22Rv1 (cell line): ENCODE data around the gene BCL2L13.

Source experiments
- ZFX ChIP-seq: fragments of 450-650 bp; IDR thresholded peaks from 2 replicates; pipeline ENCODE4 v1.6.1; 2017; ENCODE audit warnings: antibody characterized with exemption, borderline replicate concordance
- TF ChIP-seq, protein P1 (sequence below): fragments of 450-650 bp; IDR thresholded peaks from 2 replicates; pipeline ENCODE4 v1.5.1; 2017; ENCODE audit warnings: mild to moderate bottlenecking

DNA sequence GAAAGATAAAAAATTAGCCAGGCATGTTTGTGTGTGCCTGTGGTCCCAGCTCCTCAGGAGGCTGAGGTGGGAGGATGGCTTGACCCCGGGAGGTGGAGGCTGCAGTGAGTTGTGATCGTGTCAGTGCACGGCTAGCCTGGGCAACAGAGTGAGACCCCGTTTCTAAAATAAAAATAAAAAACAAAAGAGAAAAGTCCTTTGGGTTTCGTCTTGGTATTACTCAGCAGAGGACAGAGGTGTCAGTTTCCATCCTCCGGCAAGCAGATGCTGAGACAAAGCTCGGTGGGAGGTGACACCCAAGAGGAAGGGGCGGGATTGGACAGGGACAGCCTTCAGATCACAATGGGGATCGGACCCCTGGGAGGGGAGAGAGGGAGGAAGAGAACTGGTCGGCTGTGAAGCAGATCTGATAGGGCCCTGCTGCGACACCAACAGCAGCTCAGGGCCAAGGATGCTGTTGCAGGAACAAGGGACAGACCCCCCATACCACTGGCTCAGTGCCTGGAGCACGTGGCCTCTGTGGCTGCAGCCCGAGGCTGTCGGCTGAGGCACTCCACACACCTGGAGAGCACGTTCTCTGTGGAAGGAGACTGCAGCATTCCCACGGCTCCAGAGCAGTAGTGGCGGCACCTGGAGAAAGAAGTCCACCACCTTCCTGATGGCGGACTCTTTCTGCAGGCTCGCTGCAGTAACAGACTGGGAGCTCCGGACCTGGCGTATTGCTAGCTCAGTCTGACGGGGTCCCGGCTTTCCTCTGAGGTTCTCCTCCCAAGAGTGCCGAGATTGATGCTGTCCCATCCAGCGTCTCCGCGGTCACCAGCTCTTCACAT is 140.9 kb downstream of the BCL2L13 start:
- TF ChIP-seq, protein P1, sequence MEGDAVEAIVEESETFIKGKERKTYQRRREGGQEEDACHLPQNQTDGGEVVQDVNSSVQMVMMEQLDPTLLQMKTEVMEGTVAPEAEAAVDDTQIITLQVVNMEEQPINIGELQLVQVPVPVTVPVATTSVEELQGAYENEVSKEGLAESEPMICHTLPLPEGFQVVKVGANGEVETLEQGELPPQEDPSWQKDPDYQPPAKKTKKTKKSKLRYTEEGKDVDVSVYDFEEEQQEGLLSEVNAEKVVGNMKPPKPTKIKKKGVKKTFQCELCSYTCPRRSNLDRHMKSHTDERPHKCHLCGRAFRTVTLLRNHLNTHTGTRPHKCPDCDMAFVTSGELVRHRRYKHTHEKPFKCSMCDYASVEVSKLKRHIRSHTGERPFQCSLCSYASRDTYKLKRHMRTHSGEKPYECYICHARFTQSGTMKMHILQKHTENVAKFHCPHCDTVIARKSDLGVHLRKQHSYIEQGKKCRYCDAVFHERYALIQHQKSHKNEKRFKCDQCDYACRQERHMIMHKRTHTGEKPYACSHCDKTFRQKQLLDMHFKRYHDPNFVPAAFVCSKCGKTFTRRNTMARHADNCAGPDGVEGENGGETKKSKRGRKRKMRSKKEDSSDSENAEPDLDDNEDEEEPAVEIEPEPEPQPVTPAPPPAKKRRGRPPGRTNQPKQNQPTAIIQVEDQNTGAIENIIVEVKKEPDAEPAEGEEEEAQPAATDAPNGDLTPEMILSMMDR: no peak
- no peak for TF ChIP-seq ZFX
